ENCODE measurements around the gene HMG20A. TPM values are rescaled to one million over a fixed set of nuclear protein-coding genes. Genes with fewer than 3 reads are reported as not detected.
A peak's percentile ranks its signal among the peaks of the same experiment; 100 is the strongest.

Gene HMG20A
- total and polyA plus RNA-seq, 7 donors = 9.7 to 38.3 (median 29.3) TPM

DNA sequence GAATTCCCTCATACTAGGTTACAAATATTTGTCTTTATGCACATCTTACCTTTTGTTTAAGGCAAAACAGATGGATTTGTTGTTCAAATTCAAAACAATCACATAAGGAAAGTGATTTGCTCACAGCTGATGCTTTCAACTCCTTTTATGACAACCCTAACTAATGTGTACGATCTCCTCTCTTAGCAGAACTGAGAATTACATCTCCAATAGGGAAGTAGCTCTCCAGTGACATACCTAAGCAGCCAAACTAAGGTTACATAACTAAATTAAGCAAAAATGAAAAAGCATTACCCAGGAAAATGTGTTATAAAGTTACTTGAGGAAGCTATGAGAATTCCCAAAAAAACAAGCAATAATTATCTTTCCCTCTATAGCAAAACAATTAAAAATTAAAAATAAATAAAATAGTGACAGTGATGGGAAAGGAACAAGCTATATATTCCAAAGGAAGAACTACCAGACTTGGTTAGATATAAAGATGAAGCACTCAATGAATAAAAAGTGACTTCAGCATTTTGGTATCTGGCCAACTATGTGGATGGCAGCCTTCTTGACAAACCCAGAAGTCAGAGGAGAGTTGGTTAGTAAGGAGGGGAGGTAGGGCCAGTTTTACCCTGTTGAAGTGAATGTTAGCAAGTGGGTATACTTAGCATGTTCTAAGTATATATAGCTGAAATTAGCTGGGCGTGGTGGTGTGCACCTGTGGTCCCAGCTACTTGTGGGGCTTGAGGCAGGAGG is 33.2 kb upstream of the HMG20A start:
- Histone ChIP-seq H3K4me1 (peaks cover 49% of the 10 kb centered on the region), H3K4me3 (no peak overlapping the region), H3K9me3 (no peaks in the 10 kb centered on the region), H3K27me3 (ENCODE audit: insufficient read depth in 3 of 3, low read length in 2 of 3) (no peaks in the 10 kb centered on the region), H3K27ac (no peak overlapping the region), H3K36me3 (ENCODE audit: insufficient read depth in 1 of 2, low read depth in 1 of 2) (no peaks in the 10 kb centered on the region)
- 62 to 75% (median 74%) methylated on average over 2 of the region's 2 CpGs for WGBS, 3 donors
- ATAC-seq (peak in 2 of 4 donors; percentile 45 to 47), DNase-seq (no peak)
- TF ChIP-seq, protein P1, sequence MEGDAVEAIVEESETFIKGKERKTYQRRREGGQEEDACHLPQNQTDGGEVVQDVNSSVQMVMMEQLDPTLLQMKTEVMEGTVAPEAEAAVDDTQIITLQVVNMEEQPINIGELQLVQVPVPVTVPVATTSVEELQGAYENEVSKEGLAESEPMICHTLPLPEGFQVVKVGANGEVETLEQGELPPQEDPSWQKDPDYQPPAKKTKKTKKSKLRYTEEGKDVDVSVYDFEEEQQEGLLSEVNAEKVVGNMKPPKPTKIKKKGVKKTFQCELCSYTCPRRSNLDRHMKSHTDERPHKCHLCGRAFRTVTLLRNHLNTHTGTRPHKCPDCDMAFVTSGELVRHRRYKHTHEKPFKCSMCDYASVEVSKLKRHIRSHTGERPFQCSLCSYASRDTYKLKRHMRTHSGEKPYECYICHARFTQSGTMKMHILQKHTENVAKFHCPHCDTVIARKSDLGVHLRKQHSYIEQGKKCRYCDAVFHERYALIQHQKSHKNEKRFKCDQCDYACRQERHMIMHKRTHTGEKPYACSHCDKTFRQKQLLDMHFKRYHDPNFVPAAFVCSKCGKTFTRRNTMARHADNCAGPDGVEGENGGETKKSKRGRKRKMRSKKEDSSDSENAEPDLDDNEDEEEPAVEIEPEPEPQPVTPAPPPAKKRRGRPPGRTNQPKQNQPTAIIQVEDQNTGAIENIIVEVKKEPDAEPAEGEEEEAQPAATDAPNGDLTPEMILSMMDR (IDR thresholded peaks at IDR 0.05) = no peak
- intact Hi-C loops (cut with DNase I) = no loop called here

DNA sequence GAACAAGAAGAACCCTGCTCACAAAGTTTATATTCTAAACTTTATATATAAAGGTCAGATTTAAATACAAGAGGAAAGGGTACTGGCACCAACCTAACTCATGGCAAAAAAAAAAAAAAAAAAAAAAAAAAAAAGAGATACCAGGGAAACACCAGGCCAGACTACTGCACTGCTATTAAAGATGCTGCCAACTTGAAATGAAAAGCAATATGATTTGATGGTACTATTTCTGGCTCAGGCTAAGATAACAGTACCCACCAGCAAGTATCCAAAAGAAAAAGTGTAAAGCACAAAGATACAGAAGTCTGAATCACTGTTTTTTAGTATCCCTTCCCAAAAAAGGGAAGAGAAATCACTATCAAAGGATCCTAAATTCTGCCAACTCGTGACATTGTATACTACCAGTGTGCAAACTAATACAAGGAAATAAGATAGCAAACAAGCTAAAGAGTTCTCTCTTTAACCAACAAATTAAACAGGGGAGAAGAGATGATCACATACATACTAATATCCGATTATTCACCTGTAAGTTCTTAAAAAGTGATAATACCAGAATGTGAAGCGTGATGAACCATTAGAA is 29.2 kb upstream of the HMG20A start:
- H3K36me3 ChIP-seq (ENCODE audit: insufficient read depth in 1 of 2, low read depth in 1 of 2) = no peaks in the 10 kb centered on the region
- TF ChIP-seq, protein P1 (IDR thresholded peaks at IDR 0.05) = no peak
- H3K27me3 ChIP-seq (ENCODE audit: insufficient read depth in 3 of 3, low read length in 2 of 3) = no peaks in the 10 kb centered on the region
- ATAC-seq (no peak), DNase-seq (no peak)
- H3K4me1 ChIP-seq = peaks cover 24% of the 10 kb centered on the region
- no peak overlapping the region for H3K27ac ChIP-seq
- H3K9me3 ChIP-seq = peaks cover 10% of the 10 kb centered on the region
- WGBS, 3 donors = 81 to 90% (median 82%) methylated on average over 3 of the region's 3 CpGs
- no peak overlapping the region for H3K4me3 ChIP-seq
- intact Hi-C loops (cut with DNase I) = no loop called here

DNA sequence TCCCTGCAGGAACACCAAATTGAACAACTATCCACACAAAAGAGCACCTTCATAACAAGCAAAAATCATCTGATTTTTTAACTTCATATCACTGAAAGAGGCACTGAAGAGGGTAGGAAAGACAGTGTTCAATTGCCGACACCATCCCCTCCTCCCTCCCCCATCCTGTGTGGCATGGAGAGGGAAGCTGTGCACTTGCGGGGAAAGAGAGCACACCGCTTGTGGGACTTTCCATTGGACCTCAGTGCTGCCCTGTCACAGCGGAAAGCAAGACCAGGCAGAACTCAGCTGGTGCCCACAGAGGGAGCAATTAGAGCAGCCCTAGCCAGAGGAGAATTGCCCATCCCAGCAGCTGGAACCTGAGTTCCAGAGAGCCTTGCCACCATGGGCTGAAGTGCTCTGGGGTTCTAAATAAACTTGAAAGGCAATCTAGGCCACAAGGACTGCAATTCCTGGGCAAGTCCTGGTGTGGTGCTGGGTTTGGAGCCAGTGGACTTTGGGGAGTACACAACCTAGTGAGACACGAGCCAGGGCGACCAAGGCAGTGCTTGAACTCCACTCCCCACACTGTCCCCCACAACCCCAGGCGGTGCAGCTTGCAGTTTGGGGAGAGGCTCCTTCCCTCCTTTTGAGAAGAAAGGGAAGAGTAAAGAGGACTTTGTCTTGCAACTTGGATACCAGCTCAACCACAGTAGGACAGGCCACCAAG is 27.8 kb upstream of the HMG20A start:
- no peak for DNase-seq
- Histone ChIP-seq H3K4me3 (no peak overlapping the region), H3K36me3 (ENCODE audit: insufficient read depth in 1 of 2, low read depth in 1 of 2) (no peaks in the 10 kb centered on the region), H3K9me3 (peaks cover 10% of the 10 kb centered on the region), H3K4me1 (peaks cover 11% of the 10 kb centered on the region), H3K27me3 (ENCODE audit: insufficient read depth in 3 of 3, low read length in 2 of 3) (no peaks in the 10 kb centered on the region), H3K27ac (no peak overlapping the region)
- intact Hi-C loops (cut with DNase I) = no loop called here
- no peak for ATAC-seq
- 97 to 100% (median 97%) methylated on average over 7 of the region's 7 CpGs for WGBS, 3 donors
- TF ChIP-seq, protein P1 (IDR thresholded peaks at IDR 0.05) = no peak

DNA sequence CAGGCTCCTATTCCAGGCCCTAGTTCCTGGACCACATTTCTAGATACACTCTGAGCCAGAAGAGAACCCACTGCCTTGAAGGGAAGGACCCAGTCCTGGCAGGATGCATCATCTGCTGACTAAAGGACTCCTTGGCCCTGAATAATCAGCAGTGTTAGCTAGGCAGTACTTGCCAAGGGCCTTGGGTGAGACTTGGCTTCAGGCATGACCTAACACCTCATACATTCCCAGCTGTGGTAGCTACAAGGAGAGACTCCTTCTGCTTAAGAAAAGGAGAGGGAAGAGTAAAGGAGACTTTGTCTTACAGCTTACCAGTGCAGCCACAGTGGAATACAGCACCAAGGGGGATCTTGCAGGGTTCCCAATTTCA is 27.2 kb upstream of the HMG20A start:
- Histone ChIP-seq H3K27ac (no peak overlapping the region), H3K4me1 (peaks cover 11% of the 10 kb centered on the region), H3K9me3 (peaks cover 16% of the 10 kb centered on the region), H3K27me3 (ENCODE audit: insufficient read depth in 3 of 3, low read length in 2 of 3) (no peaks in the 10 kb centered on the region), H3K36me3 (ENCODE audit: insufficient read depth in 1 of 2, low read depth in 1 of 2) (no peaks in the 10 kb centered on the region), H3K4me3 (no peak overlapping the region)
- intact Hi-C loops (cut with DNase I) = no loop called here
- DNase-seq = no peak
- TF ChIP-seq, protein P1 (IDR thresholded peaks at IDR 0.05) = no peak
- no peak for ATAC-seq

Data from psoas muscle (tissue), 8 donors.